COR-L47 (cell line): ENCODE measurements around the gene PNMA8B.
"Not testable (repeated sequence)": the region's sequence is repeated elsewhere in the genome, so short reads cannot be mapped to it uniquely, and the experiment has no call there.

Source experiments
- DNase-seq: peaks from one replicate; lab custom pipeline; 2025; lab: John Stamatoyannopoulos, UW

PNMA8B gene, protein sequence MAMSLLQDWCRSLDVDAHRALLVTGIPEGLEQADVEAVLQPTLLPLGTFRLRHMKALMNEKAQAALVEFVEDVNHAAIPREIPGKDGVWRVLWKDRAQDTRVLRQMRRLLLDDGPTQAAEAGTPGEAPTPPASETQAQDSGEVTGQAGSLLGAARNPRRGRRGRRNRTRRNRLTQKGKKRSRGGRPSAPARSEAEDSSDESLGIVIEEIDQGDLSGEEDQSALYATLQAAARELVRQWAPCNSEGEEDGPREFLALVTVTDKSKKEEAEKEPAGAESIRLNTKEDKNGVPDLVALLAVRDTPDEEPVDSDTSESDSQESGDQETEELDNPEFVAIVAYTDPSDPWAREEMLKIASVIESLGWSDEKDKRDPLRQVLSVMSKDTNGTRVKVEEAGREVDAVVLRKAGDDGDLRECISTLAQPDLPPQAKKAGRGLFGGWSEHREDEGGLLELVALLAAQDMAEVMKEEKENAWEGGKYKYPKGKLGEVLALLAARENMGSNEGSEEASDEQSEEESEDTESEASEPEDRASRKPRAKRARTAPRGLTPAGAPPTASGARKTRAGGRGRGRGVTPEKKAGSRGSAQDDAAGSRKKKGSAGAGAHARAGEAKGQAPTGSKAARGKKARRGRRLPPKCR

DNA sequence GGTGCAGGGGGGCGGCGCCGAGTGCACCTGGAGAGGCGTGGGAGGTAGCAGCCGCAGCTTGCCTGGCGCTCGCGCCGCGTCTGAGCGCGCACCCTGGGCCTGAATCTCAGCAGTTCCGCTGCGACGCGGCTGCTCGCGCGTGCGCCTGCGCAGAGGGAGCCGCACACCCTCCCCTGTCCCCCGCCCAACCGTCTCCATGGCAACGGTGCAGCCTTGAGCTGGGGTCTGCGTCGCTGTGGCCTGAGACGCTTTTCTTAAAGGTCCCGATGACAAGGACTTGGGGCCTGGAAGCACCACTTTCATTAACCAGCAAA lies at the start of gene PNMA8B:
Gene PNMA8B, minus strand, starts transcription at position 82 of the 314 bp plus-strand sequence. CDS start 402 bp downstream, outside the sequence.
- DNase-seq = peak; percentile 89

DNA sequence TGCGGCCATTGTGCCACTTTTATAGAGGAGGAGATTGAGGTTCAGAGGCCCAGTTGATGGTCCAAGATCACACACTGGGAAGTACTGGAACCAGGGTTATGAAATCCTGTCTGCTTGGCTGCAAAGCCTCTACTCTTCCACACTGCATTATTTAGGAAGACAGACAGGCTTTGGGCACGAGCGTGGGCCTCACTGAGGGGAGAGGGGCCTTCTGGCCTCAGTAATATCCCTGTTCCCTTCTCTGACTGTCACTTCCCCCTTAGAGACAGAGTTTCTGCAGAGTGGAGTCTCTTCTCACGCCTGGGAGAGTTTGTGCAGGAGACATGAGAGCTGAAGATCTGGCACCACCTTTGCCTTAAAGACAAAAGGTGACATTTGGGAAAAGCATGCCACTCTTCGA lies 49.0 kb upstream of the PNMA8B start:
- DNase-seq = no peak

DNA sequence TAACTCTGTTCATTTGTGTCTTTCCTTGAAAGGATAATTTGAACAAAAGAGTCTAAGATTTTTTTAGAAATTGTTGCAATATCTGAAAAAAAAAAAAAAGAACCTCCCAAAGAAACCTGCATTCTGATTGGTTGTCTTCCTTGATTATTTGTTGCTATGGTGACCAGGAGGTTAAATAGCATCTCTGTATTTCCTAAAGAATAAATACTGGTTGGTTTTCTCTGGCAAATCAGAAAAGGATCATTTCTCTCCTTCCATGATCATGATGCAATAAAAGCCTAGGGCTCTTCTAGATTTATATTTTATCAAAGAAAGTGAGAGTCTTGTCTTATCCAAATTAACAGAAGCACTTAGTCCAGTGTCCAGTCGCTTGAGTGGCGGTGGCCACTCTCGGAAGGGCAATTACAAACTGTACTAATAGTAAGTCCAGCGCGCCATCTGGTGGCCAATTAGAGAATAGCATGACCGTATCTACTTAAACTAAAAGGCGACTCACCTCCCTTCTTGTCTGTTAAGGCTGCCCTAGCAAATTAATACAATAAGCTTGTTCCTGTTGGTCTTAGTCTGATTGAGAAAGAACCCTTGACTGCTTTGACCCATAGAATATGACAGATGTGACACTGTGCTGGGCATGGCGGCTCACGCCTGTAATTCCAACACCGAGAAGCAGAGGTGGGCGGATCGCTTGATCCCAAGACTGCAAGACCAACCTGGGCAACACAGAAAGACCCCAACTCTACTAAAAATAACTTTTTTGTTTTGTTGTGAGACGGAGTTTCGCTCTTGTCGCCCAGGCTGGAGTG lies 47.0 kb upstream of the PNMA8B start:
- peak; percentile 92 for DNase-seq

DNA sequence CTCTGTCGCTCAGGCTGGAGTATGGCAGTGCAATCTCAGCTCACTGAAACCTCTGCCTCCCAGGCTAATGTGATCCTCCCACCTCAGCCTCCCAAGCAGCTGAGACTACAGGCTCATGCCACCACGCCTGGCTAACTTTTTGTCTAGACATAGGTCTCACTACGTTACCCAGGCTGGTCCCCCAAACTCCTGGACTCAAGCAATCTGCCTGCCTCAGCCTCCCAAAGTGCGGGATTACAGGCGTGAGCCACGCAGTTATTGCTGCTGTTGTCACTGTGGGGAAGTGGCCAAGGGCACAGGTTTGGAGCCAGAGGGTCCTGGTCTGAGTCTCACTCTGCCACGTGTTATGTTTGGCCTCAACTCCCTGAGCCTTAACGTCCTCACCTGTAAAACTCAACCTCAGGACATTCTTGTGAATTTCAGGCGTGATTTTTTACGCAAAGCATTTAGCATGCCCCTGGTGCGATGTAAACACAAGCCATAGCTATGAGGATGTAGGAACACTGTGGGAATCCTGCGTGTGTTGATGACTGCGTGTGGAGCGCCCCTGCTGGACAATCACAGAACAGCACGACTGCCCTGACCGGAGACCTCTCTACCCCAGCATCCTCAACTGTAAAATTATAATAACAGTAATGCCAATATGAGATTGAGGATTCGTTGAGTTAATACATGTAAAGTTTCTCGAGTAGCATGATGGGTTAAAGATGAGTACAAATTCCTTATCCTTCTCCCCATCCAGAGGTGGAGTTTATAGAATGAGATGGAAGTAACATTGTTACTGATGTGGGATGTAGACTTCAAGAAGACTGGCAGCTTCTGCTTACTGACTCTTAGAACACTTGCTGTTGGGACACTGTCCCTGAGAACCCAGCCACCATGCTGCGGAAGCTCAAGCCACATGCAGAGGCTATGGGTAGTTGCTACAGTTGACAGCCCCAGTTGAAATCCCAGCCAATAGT lies 41.8 kb upstream of the PNMA8B start:
- no peak for DNase-seq

DNA sequence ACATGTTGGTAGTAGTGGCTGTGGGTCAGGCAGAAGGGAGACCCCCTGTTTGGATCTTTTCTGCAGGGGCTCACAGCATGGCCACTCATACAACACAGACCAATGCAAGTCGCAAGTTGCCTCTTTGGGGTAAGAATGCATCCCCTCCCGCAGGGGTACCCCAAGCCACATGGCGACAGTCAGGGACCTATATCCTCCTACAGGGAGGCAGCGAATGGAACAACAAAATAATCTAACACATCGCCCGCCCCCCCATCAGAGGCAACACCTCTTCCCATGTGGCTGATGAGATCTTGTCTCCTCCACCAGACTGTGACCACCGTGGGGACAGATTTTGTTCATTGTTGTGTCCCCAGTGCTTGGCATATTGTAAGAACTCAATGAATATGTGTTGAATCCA lies 40.7 kb upstream of the PNMA8B start:
- no peak for DNase-seq

DNA sequence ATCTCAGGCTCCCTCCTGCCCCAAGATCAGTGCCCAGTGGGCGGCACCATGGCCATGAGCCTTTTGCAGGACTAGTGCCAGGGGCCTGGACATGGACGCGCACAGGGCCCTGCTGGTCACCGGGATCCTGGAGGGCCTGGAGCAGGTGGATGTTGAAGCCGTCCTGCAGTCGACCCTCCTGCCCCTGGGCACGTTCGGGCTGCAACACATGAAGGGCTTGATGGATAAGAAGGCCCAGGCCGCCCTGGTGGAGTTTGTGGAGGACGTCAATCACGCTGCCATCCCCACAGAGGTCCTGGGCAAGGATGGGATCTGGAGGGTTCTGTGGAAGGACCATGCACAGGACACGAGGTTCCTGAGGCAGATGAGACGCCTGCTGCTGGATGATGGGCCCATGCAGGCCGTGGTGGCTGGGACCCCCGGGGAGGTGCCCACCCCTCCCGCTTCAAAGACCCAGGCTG lies 38.0 kb upstream of the PNMA8B start:
- DNase-seq = no peak

DNA sequence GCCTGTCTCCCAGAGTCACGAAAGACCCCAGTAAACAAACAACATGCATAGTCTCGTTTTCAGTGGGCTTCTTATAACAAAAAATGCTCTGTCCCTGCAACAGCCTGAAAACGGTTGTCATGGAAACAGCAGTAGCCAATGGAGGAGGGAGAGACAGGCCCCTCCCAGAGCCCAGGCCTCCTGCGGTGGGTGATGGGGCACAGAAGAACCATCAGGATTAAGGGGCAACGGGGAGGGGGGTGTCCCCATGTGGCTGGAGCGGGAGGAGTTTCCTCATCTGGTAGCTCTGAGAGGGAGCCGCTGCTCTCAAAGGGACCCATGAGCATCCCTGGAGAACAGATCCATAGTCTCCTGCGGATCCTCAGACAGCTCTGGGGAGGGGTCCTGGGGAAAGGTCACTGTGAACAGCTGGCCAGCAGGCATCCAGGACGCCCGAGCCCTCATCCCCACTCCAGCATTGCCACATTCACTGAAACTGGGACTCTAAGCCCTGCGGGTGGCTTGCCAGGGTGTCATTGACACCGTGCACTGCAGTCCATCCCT lies 37.5 kb upstream of the PNMA8B start:
- peak; percentile 8 for DNase-seq

DNA sequence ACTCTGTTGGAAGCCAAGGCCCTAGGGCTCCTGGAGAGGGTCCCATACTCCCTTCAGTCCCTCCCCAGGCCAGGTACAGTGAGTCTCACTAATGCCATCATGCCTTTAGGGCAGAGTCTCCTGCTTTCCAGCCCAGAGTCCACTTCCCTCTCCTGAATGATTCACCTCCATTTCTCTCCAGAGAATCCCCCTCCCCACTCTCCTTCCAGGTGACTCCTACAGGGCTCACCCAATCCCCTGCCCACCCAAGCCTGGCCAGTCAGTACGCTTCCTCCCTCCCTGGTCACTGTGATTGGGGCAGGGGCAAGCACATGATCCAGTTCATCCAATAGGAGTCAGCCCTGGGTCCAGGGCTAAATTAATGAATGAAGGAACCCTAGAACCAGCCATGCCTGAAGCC lies 35.0 kb upstream of the PNMA8B start:
- DNase-seq = no peak

DNA sequence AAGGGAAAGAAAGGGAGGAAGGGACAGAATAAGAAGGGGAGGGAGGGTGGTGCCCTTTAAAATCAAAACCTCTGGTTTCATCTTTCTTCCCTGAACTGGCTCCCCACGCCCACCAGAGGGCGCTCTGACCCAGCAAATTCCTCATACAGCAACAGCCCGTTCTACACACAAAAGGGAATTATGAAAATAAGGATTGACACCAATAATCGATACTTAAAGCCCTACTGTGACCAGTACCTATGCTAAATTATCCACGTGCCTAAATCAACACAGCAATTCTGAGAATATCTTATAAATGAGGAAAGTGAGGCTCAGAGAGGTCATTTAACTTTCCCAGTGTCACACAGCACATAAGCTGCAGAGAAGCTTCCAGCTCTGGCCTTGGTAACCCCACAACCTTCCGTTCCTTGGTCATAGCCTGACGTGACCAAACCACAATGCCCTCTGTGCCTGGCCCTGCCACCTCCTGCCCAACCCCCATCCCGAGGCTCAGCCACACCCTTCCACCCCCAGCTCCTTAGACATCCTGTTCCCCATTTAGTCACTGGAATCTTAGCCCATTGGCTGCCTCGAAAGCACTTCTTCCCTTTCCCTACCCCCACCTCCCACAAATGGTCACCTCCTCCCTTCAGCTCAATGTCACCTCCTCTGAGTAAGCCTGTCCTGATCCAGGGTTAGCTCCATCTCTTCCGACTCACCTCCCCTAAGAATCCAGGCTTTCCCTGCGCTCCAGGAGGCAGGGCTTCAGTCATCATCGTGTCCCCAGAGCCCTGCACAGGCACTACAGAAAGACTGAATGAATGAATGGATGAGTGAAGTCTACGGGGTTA lies 34.2 kb upstream of the PNMA8B start:
- peak; percentile 20 for DNase-seq

DNA sequence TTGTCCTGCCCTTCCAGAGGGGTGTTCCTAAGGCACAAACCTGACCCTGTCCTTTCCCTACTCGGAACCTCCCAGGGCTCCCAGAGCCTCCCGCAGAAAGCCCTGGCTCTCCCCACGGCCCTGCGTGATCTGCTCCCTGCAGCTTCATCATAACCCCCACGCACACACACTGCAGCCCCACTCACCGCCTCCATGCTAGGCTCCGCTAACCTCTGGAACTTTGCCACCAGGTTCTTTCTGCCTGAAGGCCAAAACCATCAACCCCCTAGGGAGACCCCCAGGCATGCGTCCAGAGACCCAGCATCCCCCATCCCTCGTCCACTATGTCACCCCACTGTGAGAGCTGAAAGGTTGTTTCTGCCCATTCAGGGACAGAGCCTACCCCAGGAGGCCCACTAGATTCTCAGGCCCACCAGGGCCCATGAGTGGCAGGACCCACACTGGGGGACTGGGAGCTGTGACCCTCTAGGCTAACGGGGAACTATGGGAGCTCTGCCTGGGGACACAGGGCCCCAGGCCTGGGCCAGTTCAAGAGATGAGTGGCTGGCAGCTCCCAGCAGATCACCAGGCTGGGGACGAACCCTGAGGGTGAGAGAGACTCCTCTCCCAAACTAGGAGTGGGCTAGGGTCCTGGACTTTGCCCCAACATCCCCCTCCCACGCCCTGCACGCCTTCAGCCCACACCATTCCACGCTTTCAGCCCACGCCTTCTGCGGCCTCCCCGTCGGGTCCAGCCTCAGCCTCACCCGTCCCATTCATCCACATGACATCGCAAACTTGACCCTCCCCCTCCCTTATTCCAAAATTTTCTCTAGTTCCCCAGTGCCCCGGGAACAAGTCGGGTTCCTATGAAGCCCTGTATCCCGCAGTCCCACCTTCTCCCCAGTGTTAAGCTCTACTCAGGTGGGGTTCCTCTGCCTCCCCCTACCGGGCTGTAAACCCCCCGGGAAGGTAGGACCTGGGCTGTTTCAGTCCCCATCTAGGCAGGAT lies 33.2 kb upstream of the PNMA8B start:
- DNase-seq = no peak

DNA sequence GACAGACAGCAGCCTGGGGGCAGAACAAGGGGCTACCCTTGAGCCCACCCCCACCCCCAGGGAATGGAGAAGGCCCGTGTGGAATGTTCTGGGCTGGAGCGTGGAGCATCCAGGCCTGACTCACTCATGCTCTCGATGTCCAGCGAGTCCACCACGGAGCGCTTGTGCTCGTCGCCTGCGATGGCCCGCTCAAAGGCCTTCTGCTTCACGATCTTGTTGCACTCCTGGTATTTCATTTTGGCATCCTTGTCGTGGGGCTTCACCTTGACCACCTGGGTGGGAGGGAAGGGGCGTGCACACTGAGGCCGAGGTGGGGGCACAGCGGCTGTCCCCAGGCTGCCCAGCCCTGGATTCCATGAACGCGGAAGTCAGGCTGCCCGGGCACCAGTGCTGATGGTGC lies 31.1 kb upstream of the PNMA8B start:
- not testable (repeated sequence) for DNase-seq

DNA sequence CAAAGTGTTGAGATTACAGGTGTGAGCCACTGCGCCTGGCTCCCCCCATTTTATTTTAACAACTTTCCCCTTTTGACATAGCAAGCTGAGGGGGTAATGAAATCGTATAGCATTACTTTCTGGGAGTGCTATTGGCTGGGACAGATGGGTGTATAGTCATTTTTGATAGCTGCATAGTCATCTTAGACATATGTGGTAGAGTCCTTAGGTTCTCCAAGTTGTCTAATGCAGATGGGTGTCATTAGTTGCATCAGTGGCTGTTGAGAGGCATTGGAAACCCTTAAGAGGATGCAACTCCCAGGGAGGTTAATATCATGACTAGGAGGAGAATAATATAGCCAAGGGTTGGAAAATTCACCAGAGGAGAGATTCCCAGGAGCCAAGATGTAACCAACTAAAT lies 28.6 kb upstream of the PNMA8B start:
- DNase-seq = no peak

DNA sequence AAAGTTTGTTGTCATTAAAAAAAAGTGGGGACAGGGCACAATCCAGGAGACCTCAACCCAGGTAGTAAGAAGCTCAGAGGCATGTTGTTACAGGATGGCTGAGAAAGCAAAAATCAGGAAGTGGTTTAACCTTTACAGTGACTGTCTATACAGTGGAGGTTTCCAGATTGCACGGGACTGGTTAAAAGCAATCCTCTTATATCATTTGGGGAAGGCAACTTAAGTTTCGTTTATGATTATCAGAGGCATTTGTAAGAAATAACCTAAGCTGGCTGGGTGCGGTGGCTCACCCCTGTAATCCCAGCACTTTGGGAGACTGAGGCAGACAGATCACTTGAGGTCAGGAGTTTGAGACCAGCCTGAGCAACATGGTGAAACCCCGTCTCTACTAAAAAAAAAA lies 27.3 kb upstream of the PNMA8B start:
- DNase-seq = not testable (repeated sequence)

DNA sequence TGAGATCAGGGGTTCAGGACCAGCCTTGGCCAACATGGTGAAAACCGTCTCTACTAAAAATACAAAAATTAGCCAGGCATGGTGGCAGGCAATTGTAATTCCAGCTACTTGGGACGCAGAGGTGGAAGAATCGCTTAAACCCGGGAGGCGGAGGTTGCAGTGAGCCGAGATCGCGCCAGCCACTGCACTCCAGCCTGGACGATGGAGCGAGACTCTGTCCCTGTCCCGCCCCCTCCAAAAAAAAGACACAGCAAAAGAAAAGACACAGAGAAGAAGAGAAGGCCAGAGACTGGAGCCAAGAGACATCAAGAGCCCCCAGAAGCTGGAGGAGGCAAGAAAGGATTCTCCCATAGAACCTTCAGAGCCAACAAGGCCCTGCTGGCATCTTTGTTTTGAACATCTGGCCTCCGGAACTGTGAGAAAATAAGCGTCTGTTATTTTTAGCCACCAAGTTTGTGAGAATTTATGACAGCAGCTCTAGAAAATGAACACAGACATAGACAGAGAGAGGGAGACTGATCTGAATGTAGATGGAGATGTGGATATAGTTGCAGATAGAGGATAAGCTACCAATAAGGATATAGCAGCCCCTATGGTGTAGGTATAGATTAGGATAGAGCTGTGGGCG lies 25.7 kb upstream of the PNMA8B start:
- no peak for DNase-seq

DNA sequence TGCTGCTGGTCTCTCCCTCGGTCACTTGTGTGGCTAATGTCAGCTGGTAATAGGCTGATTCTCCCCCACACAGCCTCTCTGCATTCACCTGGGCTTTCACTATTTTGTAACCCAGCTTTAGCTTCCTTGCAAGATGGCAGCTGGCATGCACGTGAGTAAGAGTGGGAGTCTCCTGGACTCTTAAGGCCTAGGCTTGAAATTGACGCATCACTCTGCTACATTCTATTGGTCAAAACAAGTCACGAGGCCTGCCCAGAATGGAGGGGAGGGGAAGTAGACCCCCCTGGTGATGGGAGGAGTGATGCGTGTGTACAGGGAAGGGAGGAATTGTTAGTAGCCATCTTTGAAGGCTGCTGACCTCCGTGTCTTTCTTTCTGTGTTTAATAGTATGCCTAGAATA lies 24.9 kb upstream of the PNMA8B start:
- no peak for DNase-seq

DNA sequence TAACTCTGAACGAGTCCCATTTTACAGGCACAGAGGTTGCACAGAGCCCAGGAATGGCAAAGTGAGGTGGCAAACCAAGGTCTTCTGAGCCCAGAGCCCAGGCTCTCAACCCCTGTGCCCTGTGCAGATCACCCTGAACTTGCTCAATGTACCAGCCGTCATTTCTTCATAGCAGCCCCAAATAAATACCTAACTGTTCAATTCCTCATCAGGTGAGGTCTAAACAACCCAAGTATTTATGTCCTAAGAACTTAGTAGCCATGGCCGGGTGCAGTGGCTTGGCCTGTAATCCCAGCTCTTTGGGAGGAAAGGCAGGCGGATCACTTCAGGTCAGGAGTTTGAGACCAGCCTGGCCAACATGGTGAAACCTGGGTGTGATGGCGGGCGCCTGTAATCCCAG lies 21.8 kb upstream of the PNMA8B start:
- DNase-seq = no peak

DNA sequence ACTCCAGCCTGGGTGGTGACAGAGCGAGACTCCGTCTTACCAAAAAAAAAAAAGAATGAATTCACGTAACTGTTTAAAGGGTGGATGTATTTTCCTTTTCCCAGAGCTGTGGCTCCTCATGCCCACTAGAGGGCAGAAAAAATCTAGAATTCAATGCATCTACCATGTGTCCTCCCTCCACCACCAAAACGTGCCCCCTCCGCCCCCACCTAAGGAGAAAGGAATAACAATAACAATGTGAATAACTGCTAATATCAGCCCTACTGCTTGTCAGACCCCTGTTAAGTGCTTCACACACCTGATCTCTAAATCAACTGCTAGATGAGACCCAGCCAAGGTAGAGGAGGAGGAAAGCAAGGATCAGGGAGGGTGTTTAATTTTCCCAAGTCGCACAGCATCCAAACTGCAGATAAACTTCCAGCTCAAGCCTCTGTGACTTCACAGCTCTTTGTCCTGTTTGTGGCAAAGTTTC lies 20.2 kb upstream of the PNMA8B start:
- peak; percentile 16 for DNase-seq

DNA sequence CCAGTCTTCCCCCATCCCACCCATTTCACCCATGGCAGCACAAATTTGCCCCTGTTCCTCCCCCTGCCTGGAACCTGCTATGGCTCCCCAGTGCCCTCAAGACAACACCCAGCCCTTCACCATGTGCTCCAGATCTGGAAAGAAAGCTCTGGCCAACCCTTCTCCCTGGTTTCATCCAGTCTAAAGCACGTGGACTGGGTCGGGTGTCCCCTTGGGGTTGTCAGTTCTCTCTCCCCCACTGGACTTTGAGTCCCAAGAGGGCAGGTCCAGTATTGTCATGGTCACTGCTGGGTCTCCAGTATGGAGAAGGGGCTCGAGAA lies 19.6 kb upstream of the PNMA8B start:
- no peak for DNase-seq
